HUDEP-2 (cell line): ENCODE results near the gene FAM83C.

Source experiments
- DNase-seq, 76 experiments: peaks; one replicate each; lab custom pipeline; 2025; ENCODE audit not compliant: unreplicated experiment in 76 of 76; lab: John Stamatoyannopoulos, UW

The FAM83C gene

GRCh38 chr20:35243317-35243716 is 48.9 kb downstream of the FAM83C start:
- no peak for DNase-seq

- no peak for DNase-seq
Observed at GRCh38 chr20:35240811-35241293, 51.4 kb downstream of the FAM83C start.

GRCh38 chr20:35240083-35240810 is 52.0 kb downstream of the FAM83C start:
- no peak for DNase-seq

- no peak for DNase-seq
Observed at GRCh38 chr20:35238735-35239134, 53.5 kb downstream of the FAM83C start.

- DNase-seq: no peak
Observed at GRCh38 chr20:35238170-35238569, 54.1 kb downstream of the FAM83C start.

- DNase-seq: no peak
Observed at GRCh38 chr20:35237486-35237885, 54.7 kb downstream of the FAM83C start.

GRCh38 chr20:35235881-35236280 is 56.3 kb downstream of the FAM83C start:
- DNase-seq: no peak
